HCT116 (cell line): ENCODE data around the gene MRPL47. TPM values are rescaled to one million over a fixed set of nuclear protein-coding genes. Genes with fewer than 3 reads are reported as not detected.

ENCODE experiments used
- ATAC-seq: fragments of 200-7000 bp; cut with Tn5 transposase; 2 replicates; pipeline ENCODE4 v1.9.1; 2020; ENCODE audit warnings: mild to moderate bottlenecking, moderate library complexity
- BruUV-seq: library from RNA; stranded (reverse); fragments of 400-500 nt; replicated peaks from 2 replicates; lab custom pipeline; 2021; lab: Mats Ljungman, UMichigan
- CTCF ChIA-PET: fragments of 300-600 bp; sonication (Branson Sonifier 250); formaldehyde crosslinking; loops from one replicate; lab custom pipeline; 2021; ENCODE audit warnings: antibody characterized with exemption; lab: Charles Lee
- POLR2A ChIA-PET: fragments of 300-600, 350-600 bp; sonication (Branson Sonifier 250); formaldehyde crosslinking; loops from one replicate; lab custom pipeline; 2021; ENCODE audit warnings: antibody characterized with exemption; lab: Charles Lee
- RAD21 ChIA-PET, 2 experiments: fragments of 300-600 bp; sonication (Branson Sonifier 250); formaldehyde crosslinking; loops; one replicate each; lab custom pipeline; 2023; ENCODE audit warnings: low total read pairs in 2 of 2; ENCODE audit not compliant: uncharacterized antibody in 2 of 2, unreplicated experiment in 2 of 2, low non-redundant PET in 1 of 2; lab: Charles Lee
- DNase-seq: peaks from one replicate; pipeline ENCODE4 v3.0.0-alpha.2; 2010; ENCODE audit warnings: low read depth, low spot score
- H2AFZ ChIP-seq: fragments of 200-600 bp; shearing (Covaris generic), sonication (generic); 2 replicates; pipeline ENCODE4 v1.6.1; 2017; ENCODE audit warnings: low read depth, mixed run types, mixed read lengths, antibody characterized with exemption, low read length; ENCODE audit not compliant: poor library complexity, severe bottlenecking
- H3K27ac ChIP-seq: 2 replicates; pipeline ENCODE4 v1.5.1; 2012; ENCODE audit warnings: low read depth, low read length
- H3K27me3 ChIP-seq: fragments of 200-600 bp; sonication (generic); 2 replicates; pipeline ENCODE4 v1.6.1; 2016; ENCODE audit warnings: mixed run types, low read length, mixed read lengths; ENCODE audit not compliant: insufficient read depth
- H3K36me3 ChIP-seq, 2 experiments: fragments of 200-500 bp in 1 of 2; fragments of 200-600 bp in 1 of 2; sonication (Bioruptor generic) in 1 of 2; sonication (generic) in 1 of 2; 2 replicates each; pipeline versions ENCODE4 v1.5.1 to v1.6.1; 2014 to 2016; ENCODE audit warnings: low read length in 2 of 2, inconsistent platforms in 1 of 2, mixed read lengths in 1 of 2, mixed run types in 1 of 2; ENCODE audit not compliant: insufficient read depth in 2 of 2, control insufficient read depth in 1 of 2
- H3K4me1 ChIP-seq, 2 experiments: fragments of 200-600 bp in 1 of 2; sonication (generic) in 1 of 2; 2 replicates each; pipeline versions ENCODE4 v1.5.1 to v1.6.1; 2012 to 2017; ENCODE audit warnings: low read length in 2 of 2, inconsistent platforms in 1 of 2, mild to moderate bottlenecking in 1 of 2, mixed read lengths in 1 of 2, mixed run types in 1 of 2, moderate library complexity in 1 of 2; ENCODE audit not compliant: insufficient read depth in 2 of 2, control insufficient read depth in 1 of 2
- H3K4me2 ChIP-seq: fragments of 200-600 bp; sonication (generic); 2 replicates; pipeline ENCODE4 v1.6.1; 2017; ENCODE audit warnings: mixed run types, low read length, mixed read lengths
- H3K4me3 ChIP-seq, 2 experiments: fragments of 200-600 bp in 1 of 2; sonication (generic) in 1 of 2; replicated peaks in 1 of 2; 2 replicates each; pipeline ENCODE4 v1.5.1; 2011 to 2016; ENCODE audit warnings: low read length in 2 of 2, control low read depth in 1 of 2, low read depth in 1 of 2, mild to moderate bottlenecking in 1 of 2, mixed read lengths in 1 of 2, mixed run types in 1 of 2
- H3K79me2 ChIP-seq: fragments of 200-600 bp; sonication (generic); 2 replicates; pipeline ENCODE4 v1.6.1; 2017; ENCODE audit warnings: mild to moderate bottlenecking, mixed run types, low read length, moderate library complexity, mixed read lengths; ENCODE audit not compliant: insufficient read depth
- H3K9ac ChIP-seq: fragments of 200-600 bp; sonication (generic); 2 replicates; pipeline ENCODE4 v1.6.1; 2016; ENCODE audit warnings: low read length, mixed read lengths
- H3K9me2 ChIP-seq: fragments of 200-600 bp; sonication (generic), shearing (Covaris generic); 2 replicates; pipeline ENCODE4 v1.6.1; 2017; ENCODE audit warnings: mixed run types, mild to moderate bottlenecking, moderate library complexity; ENCODE audit not compliant: insufficient read depth
- H3K9me3 ChIP-seq, 2 experiments: fragments of 200-500 bp in 1 of 2; fragments of 200-600 bp in 1 of 2; sonication (Bioruptor generic) in 1 of 2; sonication (generic) in 1 of 2; 2 replicates each; pipeline ENCODE4 v1.6.1; 2014 to 2017; ENCODE audit warnings: low read length in 2 of 2, mixed read lengths in 2 of 2, inconsistent platforms in 1 of 2, low read depth in 1 of 2, mild to moderate bottlenecking in 1 of 2, mixed run types in 1 of 2, moderate library complexity in 1 of 2; ENCODE audit not compliant: control insufficient read depth in 1 of 2, insufficient read depth in 1 of 2
- H4K20me1 ChIP-seq: fragments of 200-600 bp; sonication (generic), shearing (Covaris generic); 2 replicates; pipeline ENCODE4 v1.6.1; 2017; ENCODE audit warnings: mixed run types, mild to moderate bottlenecking, moderate library complexity; ENCODE audit not compliant: insufficient read depth
- ATF3 ChIP-seq: IDR thresholded peaks from 2 replicates; pipeline ENCODE4 v1.6.1; 2012
- CEBPB ChIP-seq: IDR thresholded peaks from 2 replicates; pipeline ENCODE4 v1.6.1; 2012; ENCODE audit warnings: low read depth
- CTCF ChIP-seq, 3 experiments: fragments of 200-600 bp in 1 of 3; sonication (generic) in 1 of 3; IDR thresholded peaks in 2 of 3; conservative IDR thresholded peaks in 1 of 3; 2 replicates each; pipeline ENCODE4 v1.5.1; 2012 to 2017; ENCODE audit warnings: low read depth in 2 of 3, low read length in 2 of 3, antibody characterized with exemption in 1 of 3, borderline replicate concordance in 1 of 3, control low read depth in 1 of 3, mild to moderate bottlenecking in 1 of 3, mixed read lengths in 1 of 3, mixed run types in 1 of 3, moderate library complexity in 1 of 3; ENCODE audit not compliant: insufficient read depth in 1 of 3
- EGR1 ChIP-seq: IDR thresholded peaks from 2 replicates; pipeline ENCODE4 v1.6.1; 2012; ENCODE audit warnings: low read depth
- ELF1 ChIP-seq: IDR thresholded peaks from 2 replicates; pipeline ENCODE4 v1.6.1; 2012; ENCODE audit warnings: low read depth, borderline replicate concordance
- EZH2 ChIP-seq: fragments of 200-600 bp; sonication (generic); IDR thresholded peaks from 2 replicates; pipeline ENCODE4 v1.6.1; 2017; ENCODE audit warnings: antibody characterized with exemption, mixed run types
- EZH2phosphoT487 ChIP-seq: fragments of 200-600 bp; IDR thresholded peaks from 2 replicates; pipeline ENCODE4 v1.6.1; 2018; ENCODE audit warnings: antibody characterized with exemption, borderline replicate concordance
- FOSL1 ChIP-seq: IDR thresholded peaks from 2 replicates; pipeline ENCODE4 v1.6.1; 2012; ENCODE audit warnings: low read depth
- JUND ChIP-seq: IDR thresholded peaks from 2 replicates; pipeline ENCODE4 v1.6.1; 2012
- MAX ChIP-seq: IDR thresholded peaks from 2 replicates; pipeline ENCODE4 v1.6.1; 2012
- POLR2A ChIP-seq: IDR thresholded peaks from 2 replicates; pipeline ENCODE4 v1.7.0; 2011; ENCODE audit warnings: borderline replicate concordance; ENCODE audit not compliant: insufficient read depth, insufficient read length; ENCODE audit errors: extremely low read depth
- POLR2AphosphoS5 ChIP-seq: IDR thresholded peaks from 2 replicates; pipeline ENCODE4 v1.6.1; 2011; ENCODE audit warnings: mild to moderate bottlenecking, low read depth, low read length, moderate library complexity
- RAD21 ChIP-seq: IDR thresholded peaks from 2 replicates; pipeline ENCODE4 v1.6.1; 2012; ENCODE audit warnings: low read depth, mild to moderate bottlenecking
- REST ChIP-seq: IDR thresholded peaks from 2 replicates; pipeline ENCODE4 v1.6.1; 2012; ENCODE audit warnings: low read depth
- SIN3A ChIP-seq: IDR thresholded peaks from 2 replicates; pipeline ENCODE4 v1.6.1; 2012; ENCODE audit warnings: low read depth
- SRF ChIP-seq: IDR thresholded peaks from 2 replicates; pipeline ENCODE4 v1.6.1; 2012; ENCODE audit warnings: low read depth
- TCF7L2 ChIP-seq: IDR thresholded peaks from 2 replicates; pipeline ENCODE4 v1.7.0; 2011; ENCODE audit warnings: borderline replicate concordance, inconsistent platforms; ENCODE audit not compliant: insufficient read depth, insufficient read length; ENCODE audit errors: extremely low read depth
- YY1 ChIP-seq: IDR thresholded peaks from 2 replicates; pipeline ENCODE4 v1.6.1; 2011; ENCODE audit warnings: low read length, low read depth, moderate library complexity, mild to moderate bottlenecking; ENCODE audit not compliant: insufficient replicate concordance; ENCODE audit errors: extremely low read depth
- ZBTB33 ChIP-seq: IDR thresholded peaks from 2 replicates; pipeline ENCODE4 v1.6.1; 2011; ENCODE audit warnings: mild to moderate bottlenecking, low read length, moderate library complexity; ENCODE audit not compliant: insufficient replicate concordance; ENCODE audit errors: extremely low read depth
- ZFX ChIP-seq: fragments of 450-650 bp; IDR thresholded peaks from 2 replicates; pipeline ENCODE4 v1.6.1; 2017
- intact Hi-C: fragments of 100-400 bp; cut with micrococcal nuclease; formaldehyde crosslinking; loops from 2 replicates; pipeline ENCODE4 v1.10.0; 2022
- total RNA-seq: library from RNA; stranded (reverse); gene quantifications from one replicate; pipeline ENCODE4 v1.2.1, GENCODE V29; 2021; ENCODE audit not compliant: unreplicated experiment

Gene MRPL47
- total RNA-seq, 1 experiment from 2014 or later = 52.3 TPM

GRCh38 chr3:179563271-179563783 is 41.1 kb downstream of the MRPL47 start:
- H3K4me2 ChIP-seq = peak overlapping the region; percentile 90
- no TSS peak for BruUV-seq
- RAD21 ChIA-PET = no interaction called here
- H3K4me1 ChIP-seq = peaks cover 2 to 16% of the 10 kb centered on the region in 2 experiments; a peak in 1 of 4 replicates
- peak overlapping the region; percentile 91 for H3K9ac ChIP-seq
- 0 out of 2 replicates have a peak, but pooled peaks cover 3% of the 10 kb centered on the region for H4K20me1 ChIP-seq
- H3K9me2 ChIP-seq = no peaks in the 10 kb centered on the region
- no peaks in the 10 kb centered on the region for H3K27me3 ChIP-seq
- DNase-seq (peak; percentile 48), ATAC-seq (peak; percentile 56)
- CTCF ChIA-PET = interaction anchor here (1.2 to 1.3 kb wide), 2 partner anchors 116 to 242 kb away, joined by 5 to 12 read pairs; no protein-coding TSS in a partner anchor
- H2AFZ ChIP-seq = peak overlapping the region; percentile 70
- peak overlapping the region; percentile 81 for H3K27ac ChIP-seq
- no peaks in the 10 kb centered on the region for H3K36me3 ChIP-seq
- POLR2A ChIA-PET = interaction anchor here (1.2 kb wide), 1 partner anchor 242 kb away, joined by 4 read pairs; no protein-coding TSS in a partner anchor
- intact Hi-C loops = loop anchor here (2.0 kb wide), 2 partner anchors 549 to 1039 kb away; partner anchors contain the start of gene TTC14
- peaks cover 48% of the 10 kb centered on the region for H3K79me2 ChIP-seq
- H3K9me3 ChIP-seq = no peaks in the 10 kb centered on the region
- peak overlapping the region; percentile 80 to 84 for H3K4me3 ChIP-seq
- TF ChIP-seq ATF3 (no peak), REST (no peak), POLR2AphosphoS5 (no peak), EZH2phosphoT487 (no peak), RAD21 (no peak), CTCF (IDR thresholded peaks at IDR 0.05 in 2 of 3, conservative IDR thresholded peaks at IDR 0.05 in 1 of 3; ENCODE audit: borderline replicate concordance in 1 of 3, insufficient read depth in 1 of 3, low read depth in 2 of 3, low read length in 2 of 3) (peak in 2 of 3 experiments; percentile 35 to 46; a peak in 4 of 6 replicates), EGR1 (no peak), TCF7L2 (no peak), EZH2 (no peak), SRF (no peak), ZBTB33 (no peak), POLR2A (no peak), ZFX (no peak; the same call in 1 of the 2 replicates), YY1 (no peak), CEBPB (no peak), FOSL1 (no peak), SIN3A (0 out of 2 replicates have a peak, but pooled peaks have one; percentile 28), MAX (0 out of 2 replicates have a peak, but pooled peaks have one; percentile 20), JUND (no peak), ELF1 (no peak)
